Activated naive CD4-positive, alpha-beta T cell treated with anti-CD3 and anti-CD28 coated beads, Interleukin-2, amount 50 U/mL, for 24 hours (primary cell): ENCODE results near the gene EXOC3L1.

Experiments used
- H3K27ac Mint-ChIP-seq: one replicate; pipeline ENCODE4 v1.8.0; 2021; ENCODE audit warnings: mild to moderate bottlenecking, mixed read lengths
- H3K27me3 Mint-ChIP-seq: one replicate; pipeline ENCODE4 v1.8.0; 2021; ENCODE audit warnings: mixed read lengths
- H3K36me3 Mint-ChIP-seq: one replicate; pipeline ENCODE4 v1.8.0; 2021; ENCODE audit warnings: mixed read lengths
- H3K4me1 Mint-ChIP-seq: one replicate; pipeline ENCODE4 v1.8.0; 2021; ENCODE audit warnings: mixed read lengths
- H3K4me3 Mint-ChIP-seq: one replicate; pipeline ENCODE4 v1.8.0; 2021; ENCODE audit warnings: mild to moderate bottlenecking, mixed read lengths
- H3K9me3 Mint-ChIP-seq: one replicate; pipeline ENCODE4 v1.8.0; 2021; ENCODE audit warnings: mixed read lengths

Gene EXOC3L1

GRCh38 chr16:67191995-67192681 is 2.2 kb upstream of the EXOC3L1 start, which contains the start of gene E2F4:
Gene E2F4, plus strand, starts transcription at chr16:67192155. Its CDS starts 73 bp downstream, at chr16:67192228.
- peak within 1 kb of the TSS; percentile 89 for H3K27ac Mint-ChIP-seq
- no peaks in the 10 kb centered on the region for H3K27me3 Mint-ChIP-seq
- peak within 1 kb of the TSS; percentile 95 for H3K4me3 Mint-ChIP-seq
- peaks cover 38% of the 10 kb centered on the region for H3K4me1 Mint-ChIP-seq
- peaks cover 17% of the 10 kb centered on the region for H3K36me3 Mint-ChIP-seq
- no peaks in the 10 kb centered on the region for H3K9me3 Mint-ChIP-seq

GRCh38 chr16:67191411-67191994 is 1.6 kb upstream of the EXOC3L1 start:
- H3K4me3 Mint-ChIP-seq, result peak overlapping the region; percentile 95
- H3K27ac Mint-ChIP-seq, result peak overlapping the region; percentile 89
- H3K36me3 Mint-ChIP-seq, result peaks cover 13% of the 10 kb centered on the region
- no peaks in the 10 kb centered on the region for H3K27me3 Mint-ChIP-seq
- H3K4me1 Mint-ChIP-seq, result peaks cover 34% of the 10 kb centered on the region
- no peaks in the 10 kb centered on the region for H3K9me3 Mint-ChIP-seq

DNA sequence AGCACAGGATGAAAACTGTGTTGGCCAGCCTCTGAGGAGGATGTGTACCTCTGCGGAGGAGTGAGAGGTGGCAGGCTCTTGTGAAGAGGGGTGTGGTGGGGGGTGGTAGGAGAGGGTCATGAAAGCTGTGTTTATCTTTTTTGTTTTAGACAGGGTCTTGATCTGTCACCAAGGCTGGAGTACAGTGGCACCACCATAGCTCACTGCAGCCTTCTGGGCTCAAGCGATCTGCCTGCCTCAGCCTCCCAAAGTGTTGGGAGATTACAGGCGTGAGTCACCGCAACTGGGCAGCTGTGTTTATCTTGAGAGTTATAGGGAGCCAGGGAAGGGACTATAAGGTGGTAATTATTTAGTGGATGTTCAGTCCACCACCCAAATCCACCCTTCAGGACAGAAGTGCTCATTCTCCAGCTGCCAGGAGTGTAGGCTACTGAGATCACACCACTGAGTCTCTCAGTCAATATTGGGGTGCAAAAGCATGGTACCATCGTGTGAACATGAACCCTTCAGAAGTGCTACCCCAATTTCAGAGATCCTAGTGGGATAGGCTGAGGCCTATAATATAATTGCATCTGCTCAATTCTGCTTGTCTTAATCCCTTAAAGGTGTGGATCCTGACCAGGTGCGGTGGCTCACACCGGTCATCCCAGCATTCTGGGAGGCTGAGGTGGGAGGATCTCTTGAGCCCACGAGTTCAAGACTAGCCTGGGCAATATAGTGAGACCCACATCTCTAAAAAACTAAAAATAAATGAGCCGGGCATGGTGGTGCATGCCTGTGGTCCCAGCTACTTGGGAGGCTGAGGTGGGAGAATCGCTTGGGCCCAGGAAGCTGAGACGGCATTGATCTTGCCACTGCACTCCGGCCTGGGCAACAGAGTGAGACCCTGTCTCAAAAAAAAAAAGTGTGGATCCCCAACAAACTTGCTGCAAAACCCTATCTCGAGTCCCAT is 788 bp upstream of the EXOC3L1 start:
- Mint-ChIP-seq H3K36me3 (peaks cover 9% of the 10 kb centered on the region), H3K9me3 (no peaks in the 10 kb centered on the region), H3K27ac (no peak overlapping the region), H3K4me1 (peaks cover 27% of the 10 kb centered on the region), H3K27me3 (no peaks in the 10 kb centered on the region), H3K4me3 (peak overlapping the region; percentile 95)

DNA sequence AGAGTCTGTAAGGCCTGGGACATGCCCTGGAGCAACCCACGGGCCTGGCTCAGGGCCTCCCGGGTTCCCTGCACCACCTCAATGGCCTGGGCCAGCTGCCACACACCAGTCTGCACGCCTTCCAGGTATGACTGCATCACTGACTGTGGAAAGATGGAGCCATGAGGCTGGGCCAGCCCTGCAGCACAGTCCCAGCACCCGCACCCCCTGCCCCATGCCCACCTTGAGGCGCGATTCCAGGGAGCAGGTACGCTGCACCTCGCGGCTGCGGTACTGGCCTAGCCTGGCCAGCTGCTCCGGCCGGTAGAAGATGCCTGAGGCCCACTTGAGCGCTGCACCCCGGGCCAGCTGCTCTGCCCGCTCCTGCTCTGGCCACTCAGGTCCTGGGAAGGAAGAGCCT is 1.1 kb downstream of the EXOC3L1 start:
- peaks cover 32% of the 10 kb centered on the region for H3K4me1 Mint-ChIP-seq
- H3K27me3 Mint-ChIP-seq, result no peaks in the 10 kb centered on the region
- peaks cover 4% of the 10 kb centered on the region for H3K36me3 Mint-ChIP-seq
- no peak overlapping the region for H3K27ac Mint-ChIP-seq
- H3K4me3 Mint-ChIP-seq, result no peak overlapping the region
- H3K9me3 Mint-ChIP-seq, result no peaks in the 10 kb centered on the region

- Mint-ChIP-seq H3K4me1 (peaks cover 27% of the 10 kb centered on the region), H3K27ac (no peak overlapping the region), H3K4me3 (no peak overlapping the region), H3K36me3 (peaks cover 4% of the 10 kb centered on the region), H3K9me3 (no peaks in the 10 kb centered on the region), H3K27me3 (no peaks in the 10 kb centered on the region)
Observed at GRCh38 chr16:67188323-67188722, 1.6 kb downstream of the EXOC3L1 start.

- peaks cover 20% of the 10 kb centered on the region for H3K4me1 Mint-ChIP-seq
- no peaks in the 10 kb centered on the region for H3K36me3 Mint-ChIP-seq
- no peak overlapping the region for H3K27ac Mint-ChIP-seq
- no peaks in the 10 kb centered on the region for H3K9me3 Mint-ChIP-seq
- H3K27me3 Mint-ChIP-seq, result no peaks in the 10 kb centered on the region
- no peak overlapping the region for H3K4me3 Mint-ChIP-seq
Observed at GRCh38 chr16:67187175-67187890, 2.6 kb downstream of the EXOC3L1 start.

DNA sequence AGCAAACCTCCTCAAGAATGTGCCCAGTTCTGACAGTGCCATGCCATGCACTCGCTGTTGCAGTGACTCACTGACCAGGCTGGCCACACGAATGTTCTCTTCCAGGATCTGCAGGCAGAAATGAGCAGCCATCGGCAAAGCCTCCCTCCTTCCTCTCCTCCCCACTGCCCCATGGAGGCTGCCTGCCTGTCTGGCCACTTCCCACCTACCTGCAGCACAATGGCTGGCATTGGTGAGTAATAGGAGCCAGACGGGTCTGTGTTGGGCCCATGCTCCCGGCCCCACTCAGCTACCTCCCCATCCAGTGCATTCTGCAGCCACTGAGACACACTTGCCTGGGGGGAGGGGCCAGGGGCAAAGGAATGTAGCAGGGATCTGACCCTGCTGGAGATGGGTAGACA is 3.4 kb downstream of the EXOC3L1 start:
- no peak overlapping the region for H3K27ac Mint-ChIP-seq
- H3K4me1 Mint-ChIP-seq, result peaks cover 17% of the 10 kb centered on the region
- H3K4me3 Mint-ChIP-seq, result no peak overlapping the region
- no peaks in the 10 kb centered on the region for H3K27me3 Mint-ChIP-seq
- H3K9me3 Mint-ChIP-seq, result no peaks in the 10 kb centered on the region
- no peaks in the 10 kb centered on the region for H3K36me3 Mint-ChIP-seq

GRCh38 chr16:67185651-67186134 is 4.2 kb downstream of the EXOC3L1 start:
- Mint-ChIP-seq H3K4me1 (peaks cover 13% of the 10 kb centered on the region), H3K27me3 (no peaks in the 10 kb centered on the region), H3K4me3 (no peak overlapping the region), H3K36me3 (no peaks in the 10 kb centered on the region), H3K9me3 (no peaks in the 10 kb centered on the region), H3K27ac (no peak overlapping the region)

DNA sequence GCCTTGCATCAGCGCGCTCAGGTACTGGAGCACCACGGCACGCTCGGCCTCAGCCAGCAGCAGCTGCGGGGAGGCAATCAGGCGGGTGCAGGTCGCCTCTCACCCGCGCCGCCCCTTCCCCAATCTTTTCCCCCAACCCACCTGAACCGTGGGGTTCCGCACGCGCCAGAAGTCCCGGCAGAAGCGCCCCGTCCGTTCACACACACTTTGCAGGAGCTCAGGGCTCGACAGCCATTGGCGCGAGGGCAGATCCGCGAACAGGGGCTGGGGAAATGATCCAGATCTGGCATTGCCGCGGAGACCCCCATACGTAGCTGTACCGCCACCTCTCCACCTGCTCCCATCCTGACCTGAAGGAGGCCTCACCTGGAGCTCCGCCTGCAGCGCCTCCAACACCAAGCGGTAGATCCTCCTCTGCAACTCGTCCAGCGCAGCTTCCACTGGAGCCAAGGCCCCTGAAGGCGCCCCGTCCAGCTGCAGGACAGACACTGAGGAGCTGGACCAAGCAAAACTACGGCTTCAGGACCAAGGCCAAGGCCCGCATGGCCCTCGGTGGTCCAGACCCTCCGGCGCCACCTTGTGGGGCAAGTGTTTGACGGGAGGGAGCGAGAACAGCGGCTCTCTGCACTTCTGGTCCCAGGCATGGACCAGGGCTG is 4.8 kb downstream of the EXOC3L1 start:
- Mint-ChIP-seq H3K4me3 (no peak overlapping the region), H3K27me3 (no peaks in the 10 kb centered on the region), H3K4me1 (peaks cover 13% of the 10 kb centered on the region), H3K36me3 (no peaks in the 10 kb centered on the region), H3K27ac (no peak overlapping the region), H3K9me3 (no peaks in the 10 kb centered on the region)

- Mint-ChIP-seq H3K4me3 (no peak overlapping the region), H3K4me1 (peaks cover 13% of the 10 kb centered on the region)
Observed at GRCh38 chr16:67184453-67184994, 5.4 kb downstream of the EXOC3L1 start.

GRCh38 chr16:67183627-67184452 is 6.1 kb downstream of the EXOC3L1 start, which contains the start of gene MATCAP1:
Gene MATCAP1, minus strand, starts transcription at chr16:67183963. Its CDS starts 3,353 bp downstream, at chr16:67180610.
- Mint-ChIP-seq H3K27ac (no peak within 1 kb of the TSS), H3K4me3 (no peak within 1 kb of the TSS), H3K27me3 (peaks cover 4% of the 10 kb centered on the region), H3K9me3 (no peaks in the 10 kb centered on the region), H3K4me1 (peaks cover 14% of the 10 kb centered on the region), H3K36me3 (no peaks in the 10 kb centered on the region)

More at GRCh38 chr16:67184453-67184994, 5.4 kb downstream of the EXOC3L1 start:
- Mint-ChIP-seq H3K36me3 (no peaks in the 10 kb centered on the region), H3K27ac (no peak overlapping the region), H3K9me3 (no peaks in the 10 kb centered on the region), H3K27me3 (no peaks in the 10 kb centered on the region)

DNA sequence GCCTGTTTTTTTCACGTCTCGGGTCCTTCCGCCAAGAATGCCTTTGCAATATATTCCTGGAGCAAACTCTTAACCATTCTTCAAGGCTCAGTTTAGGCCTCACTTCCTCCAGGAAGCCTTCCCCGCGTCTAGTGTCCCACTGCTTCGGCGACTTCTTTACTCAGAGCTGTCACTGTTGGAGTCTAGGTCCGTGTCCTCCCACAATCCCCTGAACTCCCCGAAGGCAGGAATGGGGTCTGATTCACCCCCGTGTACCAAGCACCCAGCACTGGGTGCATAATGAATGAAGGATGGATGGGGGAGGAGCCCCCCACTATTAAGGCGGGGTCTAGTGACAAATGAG is 6.7 kb downstream of the EXOC3L1 start:
- Mint-ChIP-seq H3K4me1 (peaks cover 18% of the 10 kb centered on the region), H3K9me3 (no peaks in the 10 kb centered on the region), H3K27ac (no peak overlapping the region), H3K27me3 (peaks cover 6% of the 10 kb centered on the region), H3K4me3 (no peak overlapping the region), H3K36me3 (no peaks in the 10 kb centered on the region)

- H3K4me3 Mint-ChIP-seq, result no peak overlapping the region
- peaks cover 11% of the 10 kb centered on the region for H3K27me3 Mint-ChIP-seq
- peaks cover 23% of the 10 kb centered on the region for H3K4me1 Mint-ChIP-seq
Observed at GRCh38 chr16:67182288-67182687, 7.6 kb downstream of the EXOC3L1 start.

GRCh38 chr16:67181346-67181745 is 8.6 kb downstream of the EXOC3L1 start:
- Mint-ChIP-seq H3K4me1 (peaks cover 23% of the 10 kb centered on the region), H3K4me3 (no peak overlapping the region), H3K27ac (no peak overlapping the region), H3K36me3 (no peaks in the 10 kb centered on the region), H3K27me3 (peaks cover 14% of the 10 kb centered on the region), H3K9me3 (no peaks in the 10 kb centered on the region)

More at GRCh38 chr16:67182288-67182687, 7.6 kb downstream of the EXOC3L1 start:
- Mint-ChIP-seq H3K9me3 (no peaks in the 10 kb centered on the region), H3K27ac (no peak overlapping the region), H3K36me3 (no peaks in the 10 kb centered on the region)
